ENCODE results near the gene FAT1.

FAT1 gene

GRCh38 chr4:186563761-186564160, 159.9 kb downstream of the FAT1 start:
- no peak for DNase-seq (ENCODE audit: low read depth in 2 of 2)

GRCh38 chr4:186561748-186562147, 161.9 kb downstream of the FAT1 start:
- DNase-seq (ENCODE audit: low read depth in 2 of 2) = no peak

GRCh38 chr4:186560647-186561046, 163.0 kb downstream of the FAT1 start:
- DNase-seq (ENCODE audit: low read depth in 2 of 2) = no peak

GRCh38 chr4:186557486-186557885, 166.2 kb downstream of the FAT1 start:
- DNase-seq (ENCODE audit: low read depth in 2 of 2) = no peak

GRCh38 chr4:186557061-186557460, 166.6 kb downstream of the FAT1 start:
- no peak for DNase-seq (ENCODE audit: low read depth in 2 of 2)

GRCh38 chr4:186554914-186555827, 168.5 kb downstream of the FAT1 start, which contains the start of gene MTNR1A:
MTNR1A (minus strand) TSS chr4:186555567; CDS start chr4:186555365, 202 bp downstream.
- no peak for DNase-seq (ENCODE audit: low read depth in 2 of 2)

GRCh38 chr4:186554539-186554913, 169.1 kb downstream of the FAT1 start:
- DNase-seq (ENCODE audit: low read depth in 2 of 2) = no peak

- no peak for DNase-seq (ENCODE audit: low read depth in 2 of 2)
Measured at GRCh38 chr4:186553717-186554116, 169.9 kb downstream of the FAT1 start.

- no peak for DNase-seq (ENCODE audit: low read depth in 2 of 2)
Measured at GRCh38 chr4:186551849-186552248, 171.8 kb downstream of the FAT1 start.

GRCh38 chr4:186545436-186545835, 178.2 kb downstream of the FAT1 start:
- DNase-seq (ENCODE audit: low read depth in 2 of 2) = no peak

- DNase-seq (ENCODE audit: low read depth in 2 of 2) = no peak
Measured at GRCh38 chr4:186543206-186543605, 180.4 kb downstream of the FAT1 start.

GRCh38 chr4:186541801-186542200, 181.9 kb downstream of the FAT1 start:
- no peak for DNase-seq (ENCODE audit: low read depth in 2 of 2)

- no peak for DNase-seq (ENCODE audit: low read depth in 2 of 2)
Measured at GRCh38 chr4:186537843-186538521, 185.7 kb downstream of the FAT1 start.
